Stomach (tissue), 4 donors: ENCODE data around the gene BBC3.

Source experiments
- CTCF ChIP-seq, 7 experiments: fragments of 450-650 bp in 4 of 7; fragments of 200-600 bp in 3 of 7; sonication (generic) in 3 of 7; IDR thresholded peaks; one replicate each; pipeline ENCODE4 v1.5.1; 2016 to 2019; ENCODE audit warnings: antibody characterized with exemption in 7 of 7, control low read depth in 2 of 7, mild to moderate bottlenecking in 1 of 7
- POLR2AphosphoS5 ChIP-seq, 3 donors: sonication (generic); formaldehyde crosslinking; IDR thresholded peaks; one replicate each; pipeline ENCODE4 v1.6.1; 2016; ENCODE audit warnings: antibody characterized with exemption in 3 of 3

GRCh38 chr19:47253970-47254369 is 23.0 kb upstream of the BBC3 start:
- TF ChIP-seq CTCF (IDR thresholded peaks at IDR 0.05): no peak
- no peak for TF ChIP-seq POLR2AphosphoS5 (IDR thresholded peaks at IDR 0.05)
